ENCODE results near the gene RCN2.
"Not testable (repeated sequence)": the region's sequence is repeated elsewhere in the genome, so short reads cannot be mapped to it uniquely, and the experiment has no call there.

The RCN2 gene, protein sequence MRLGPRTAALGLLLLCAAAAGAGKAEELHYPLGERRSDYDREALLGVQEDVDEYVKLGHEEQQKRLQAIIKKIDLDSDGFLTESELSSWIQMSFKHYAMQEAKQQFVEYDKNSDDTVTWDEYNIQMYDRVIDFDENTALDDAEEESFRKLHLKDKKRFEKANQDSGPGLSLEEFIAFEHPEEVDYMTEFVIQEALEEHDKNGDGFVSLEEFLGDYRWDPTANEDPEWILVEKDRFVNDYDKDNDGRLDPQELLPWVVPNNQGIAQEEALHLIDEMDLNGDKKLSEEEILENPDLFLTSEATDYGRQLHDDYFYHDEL

DNA sequence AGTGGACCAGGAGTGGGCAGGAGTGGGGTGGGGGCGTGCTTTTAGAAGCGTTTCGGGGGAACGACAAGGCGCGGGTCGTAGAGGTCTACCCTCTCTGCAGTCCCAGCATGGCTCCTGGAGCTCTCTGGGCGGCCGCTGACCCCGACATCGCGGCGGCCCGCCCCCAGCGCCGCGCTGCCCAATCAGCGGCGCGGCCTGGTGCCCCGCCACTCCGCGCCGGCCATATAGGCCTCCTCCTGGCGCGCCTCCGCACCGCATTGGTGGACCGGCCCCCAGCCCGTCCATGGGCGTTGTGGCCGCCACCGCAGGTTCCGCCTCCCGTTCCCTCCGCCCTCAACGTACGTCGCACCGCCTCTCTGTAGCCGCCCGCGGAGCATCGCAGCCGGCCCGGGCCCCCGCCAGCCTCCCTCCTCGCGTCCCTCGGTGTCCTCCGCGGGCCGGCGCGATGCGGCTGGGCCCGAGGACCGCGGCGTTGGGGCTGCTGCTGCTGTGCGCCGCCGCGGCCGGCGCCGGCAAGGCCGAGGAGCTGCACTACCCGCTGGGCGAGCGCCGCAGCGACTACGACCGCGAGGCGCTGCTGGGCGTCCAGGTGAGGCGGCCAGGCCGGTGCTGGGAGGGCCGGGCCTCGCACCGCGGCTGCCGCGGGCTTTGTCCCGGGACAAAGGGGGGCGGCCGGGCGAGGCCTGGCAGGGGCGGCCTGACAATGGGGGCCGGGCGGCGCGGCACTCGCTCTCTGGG is at the start of gene RCN2:
RCN2 (plus strand) TSS at position 353 of the 738 bp plus-strand sequence; CDS start at position 446, 93 bp downstream.
- peak; percentile 90 for DNase-seq (ENCODE audit: low read depth)

DNA sequence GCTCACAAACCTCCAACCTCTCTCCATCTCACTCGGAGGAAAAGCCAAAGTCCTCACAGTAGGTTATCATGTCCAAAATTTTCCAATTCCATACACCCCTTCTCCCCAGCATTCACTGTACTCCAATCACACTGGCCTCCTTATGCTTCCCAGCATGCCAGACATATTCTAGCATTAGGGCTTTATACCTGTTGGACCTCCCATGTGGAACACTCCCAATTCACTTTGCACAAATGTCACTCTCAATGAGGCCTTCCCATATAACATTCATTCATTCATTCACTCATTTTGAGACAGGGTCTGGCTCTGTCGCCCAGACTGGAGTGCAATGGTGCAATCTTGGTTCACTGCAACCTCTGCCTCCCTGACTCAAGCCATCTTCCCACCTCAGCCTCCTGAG is 46.3 kb upstream of the RCN2 start:
- DNase-seq (ENCODE audit: low read depth), result no peak

DNA sequence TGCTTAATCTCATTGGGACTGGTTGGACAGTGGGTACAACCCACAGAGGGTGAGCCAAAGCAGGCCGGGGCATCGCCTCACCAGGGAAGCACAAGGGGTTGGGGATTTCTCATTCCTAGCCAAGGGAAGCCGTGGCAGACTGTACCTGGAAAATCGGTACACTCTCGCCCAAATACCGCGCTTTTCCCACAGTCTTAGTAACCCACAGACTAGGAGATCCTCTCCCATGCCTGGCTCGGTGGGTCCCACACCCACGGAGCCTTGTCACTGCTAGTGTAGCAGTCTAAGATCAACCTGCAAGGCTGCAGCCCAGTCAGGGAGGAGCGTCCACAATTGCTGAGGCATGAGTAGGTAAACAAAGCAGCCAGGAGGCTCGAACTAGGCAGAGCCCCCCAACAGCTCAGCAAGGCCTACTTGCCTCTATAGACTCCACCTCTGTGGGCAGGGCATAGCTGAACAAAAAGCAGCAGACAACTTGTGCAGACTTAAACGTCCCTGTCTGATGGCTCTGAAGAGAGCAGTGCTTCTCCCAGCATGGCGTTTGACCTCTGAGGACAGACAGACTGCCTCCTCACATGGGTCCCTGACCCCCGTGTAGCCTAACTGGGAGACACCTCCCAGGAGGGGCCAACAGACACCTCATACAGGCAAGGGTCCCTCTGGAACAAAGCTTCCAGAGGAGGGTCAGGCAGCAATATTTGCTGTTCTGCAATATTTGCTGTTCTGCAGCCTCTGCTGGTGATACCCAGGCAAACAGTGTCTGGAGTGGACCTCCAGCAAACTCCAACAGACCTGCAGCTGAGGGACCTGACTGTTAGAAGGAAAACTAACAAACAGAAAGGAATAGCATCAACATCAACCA is 44.0 kb upstream of the RCN2 start:
- not testable (repeated sequence) for DNase-seq (ENCODE audit: low read depth)

DNA sequence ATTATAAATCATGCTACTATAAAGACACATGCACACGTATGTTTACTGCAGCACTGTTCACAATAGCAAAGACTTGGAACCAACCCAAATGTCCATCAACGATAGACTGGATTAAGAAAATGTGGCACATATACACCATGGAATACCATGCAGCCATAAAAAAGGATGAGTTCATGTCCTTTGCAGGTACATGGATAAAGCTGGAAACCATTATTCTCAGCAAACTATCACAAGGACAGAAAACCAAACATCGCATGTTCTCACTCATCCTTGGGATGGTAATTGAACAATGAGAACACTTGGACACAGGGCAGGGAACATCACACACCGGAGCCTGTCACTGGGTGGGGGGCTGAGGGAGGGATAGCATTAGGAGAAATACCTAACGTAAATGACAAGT is 38.7 kb upstream of the RCN2 start:
- DNase-seq (ENCODE audit: low read depth), result not testable (repeated sequence)

DNA sequence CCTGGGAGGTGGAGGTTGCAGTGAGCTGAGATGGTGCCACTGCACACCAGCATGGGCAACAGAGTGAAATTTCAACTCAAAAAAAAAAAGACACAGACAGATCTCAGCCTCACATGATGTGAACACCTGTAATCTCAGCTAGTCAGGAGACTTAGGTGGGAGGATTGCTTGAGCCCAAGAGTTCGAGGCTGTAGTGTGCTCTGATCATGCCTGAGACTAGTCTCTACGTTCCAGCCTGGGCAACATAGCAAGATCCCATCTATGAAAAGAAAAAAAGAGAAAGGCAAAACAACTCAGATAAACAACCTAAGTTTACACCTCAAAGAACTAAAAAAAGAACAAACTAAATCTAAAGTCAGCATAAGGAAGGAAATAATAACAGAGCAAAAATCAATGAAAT is 37.4 kb upstream of the RCN2 start:
- no peak for DNase-seq (ENCODE audit: low read depth)

DNA sequence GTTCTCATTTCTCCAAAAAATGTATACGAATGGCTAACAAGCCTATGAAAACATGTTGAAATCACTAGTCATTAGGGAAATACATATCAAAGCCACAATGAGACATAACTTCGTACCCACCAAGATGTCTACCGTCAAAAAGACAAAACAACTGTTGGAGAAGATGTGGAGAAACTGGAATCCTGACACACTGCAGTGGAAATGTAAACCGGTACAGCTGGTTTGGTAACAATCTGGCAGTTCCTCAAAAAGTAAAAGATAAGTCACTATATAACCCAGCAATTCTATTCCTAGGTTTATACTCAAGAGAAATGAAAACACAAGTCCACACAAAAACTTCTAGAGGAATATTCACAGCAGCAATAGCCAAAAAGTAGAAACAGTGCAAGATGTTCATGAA is 33.4 kb upstream of the RCN2 start:
- no peak for DNase-seq (ENCODE audit: low read depth)

DNA sequence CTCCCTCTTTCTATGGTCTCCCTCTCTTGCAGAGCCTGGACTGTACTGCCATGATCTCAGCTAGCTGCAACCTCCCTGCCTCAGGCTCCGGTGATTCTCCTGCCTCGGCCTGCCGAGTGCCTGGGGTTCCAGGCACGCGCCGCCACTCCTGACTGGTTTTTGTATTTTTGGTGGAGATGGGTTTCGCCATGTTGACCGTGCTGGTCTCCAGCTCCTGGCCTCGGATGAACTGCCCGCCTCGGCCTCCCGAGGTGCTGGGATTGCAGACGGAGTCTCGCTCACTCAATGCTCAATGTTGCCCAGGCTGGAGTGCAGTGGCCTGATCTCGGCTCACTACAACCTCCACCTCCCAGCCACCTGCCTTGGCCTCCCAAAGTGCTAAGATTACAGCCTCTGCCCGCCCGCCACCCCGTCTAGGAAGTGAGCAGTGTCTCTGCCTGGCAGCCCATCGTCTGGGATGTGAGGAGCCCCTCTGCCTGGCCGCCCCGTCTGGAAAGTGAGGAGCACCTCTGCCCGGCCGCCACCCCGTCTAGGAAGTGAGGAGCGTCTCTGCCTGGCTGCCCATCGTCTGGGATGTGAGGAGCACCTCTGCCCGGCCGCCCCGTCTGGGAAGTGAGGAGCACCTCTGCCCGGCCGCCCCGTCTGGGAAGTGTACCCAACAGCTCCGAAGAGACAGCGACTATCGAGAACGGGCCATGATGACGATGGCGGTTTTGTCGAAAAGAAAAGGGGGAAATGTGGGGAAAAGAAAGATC is 32.2 kb upstream of the RCN2 start:
- DNase-seq (ENCODE audit: low read depth), result not testable (repeated sequence)

DNA sequence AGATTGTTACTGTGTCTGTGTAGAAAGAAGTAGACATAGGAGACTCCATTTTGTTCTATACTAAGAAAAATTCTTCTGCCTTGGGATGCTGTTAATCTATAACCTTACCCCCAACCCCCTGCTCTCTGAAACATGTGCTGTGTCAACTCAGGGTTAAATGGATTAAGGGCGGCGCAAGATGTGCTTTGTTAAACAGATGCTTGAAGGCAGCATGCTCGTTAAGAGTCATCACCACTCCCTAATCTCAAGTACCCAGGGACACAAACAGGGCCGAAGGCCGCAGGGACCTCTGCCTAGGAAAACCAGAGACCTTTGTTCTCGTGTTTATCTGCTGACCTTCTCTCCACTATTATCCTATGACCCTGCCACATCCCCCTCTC is 31.6 kb upstream of the RCN2 start:
- not testable (repeated sequence) for DNase-seq (ENCODE audit: low read depth)

DNA sequence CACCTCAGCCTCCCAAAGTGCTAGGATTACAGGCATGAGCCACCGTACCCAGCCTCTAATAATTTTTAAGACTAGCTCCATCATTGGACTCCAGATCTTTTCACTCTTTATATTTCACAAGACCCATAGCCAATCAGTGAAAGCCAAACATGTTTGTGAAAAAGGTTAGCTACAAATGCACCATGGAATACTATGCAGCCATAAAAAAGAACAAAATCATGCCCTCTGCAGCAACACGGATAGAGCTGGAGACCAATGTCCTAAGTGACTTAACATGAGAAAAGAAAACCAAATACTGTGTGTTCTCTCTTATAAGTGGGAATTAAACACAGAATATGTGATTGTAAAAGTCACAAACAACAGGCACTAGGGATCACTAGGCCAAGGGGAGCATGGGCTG is 29.6 kb upstream of the RCN2 start:
- no peak for DNase-seq (ENCODE audit: low read depth)

DNA sequence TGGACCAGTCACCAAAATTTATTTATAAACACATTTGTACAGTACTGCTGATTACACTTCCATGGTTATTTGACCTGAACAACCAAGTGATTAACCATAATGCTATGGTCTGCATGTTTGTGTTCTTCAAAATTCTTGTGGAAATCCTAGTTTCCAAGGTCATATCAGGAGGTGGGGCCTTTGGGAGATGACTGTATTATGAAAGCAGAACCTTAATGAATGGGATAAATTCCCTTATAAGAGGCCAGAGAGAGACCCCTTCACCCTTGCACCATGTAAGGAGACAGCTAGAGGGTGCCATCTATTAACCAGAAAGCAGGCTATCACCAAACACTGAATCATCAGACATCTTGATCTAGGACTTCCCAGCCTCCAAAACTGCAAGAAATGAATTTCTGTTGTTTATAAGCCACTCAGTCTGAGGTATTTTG is 28.3 kb upstream of the RCN2 start:
- DNase-seq (ENCODE audit: low read depth), result no peak

DNA sequence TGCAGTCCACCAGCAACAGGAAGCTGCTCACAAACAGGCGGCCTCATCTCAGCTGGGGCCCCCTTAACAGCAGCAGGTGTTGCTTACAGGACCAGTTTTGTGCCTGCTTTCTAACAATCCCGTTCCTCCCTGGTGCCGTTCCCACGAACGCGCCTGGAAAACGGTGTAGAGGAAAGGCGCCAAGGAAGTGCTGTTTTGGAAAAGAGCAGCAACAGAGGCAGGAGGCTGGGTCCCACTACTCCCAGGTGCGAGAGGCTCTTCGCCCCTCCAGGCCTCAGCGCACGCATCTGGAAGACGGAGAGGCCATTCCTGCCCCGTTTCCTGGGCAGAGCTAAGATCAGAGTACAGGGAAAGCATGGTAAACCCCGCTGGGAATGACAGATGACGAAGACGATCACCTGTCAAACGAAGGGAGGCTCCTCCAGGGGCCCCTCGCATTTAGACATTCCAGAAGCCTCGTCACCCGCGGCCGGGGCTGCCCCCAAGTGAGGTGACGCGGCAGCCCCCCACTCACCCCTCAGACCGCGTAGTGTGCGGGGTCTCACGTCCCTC is 27.0 kb upstream of the RCN2 start:
- DNase-seq (ENCODE audit: low read depth), result no peak

DNA sequence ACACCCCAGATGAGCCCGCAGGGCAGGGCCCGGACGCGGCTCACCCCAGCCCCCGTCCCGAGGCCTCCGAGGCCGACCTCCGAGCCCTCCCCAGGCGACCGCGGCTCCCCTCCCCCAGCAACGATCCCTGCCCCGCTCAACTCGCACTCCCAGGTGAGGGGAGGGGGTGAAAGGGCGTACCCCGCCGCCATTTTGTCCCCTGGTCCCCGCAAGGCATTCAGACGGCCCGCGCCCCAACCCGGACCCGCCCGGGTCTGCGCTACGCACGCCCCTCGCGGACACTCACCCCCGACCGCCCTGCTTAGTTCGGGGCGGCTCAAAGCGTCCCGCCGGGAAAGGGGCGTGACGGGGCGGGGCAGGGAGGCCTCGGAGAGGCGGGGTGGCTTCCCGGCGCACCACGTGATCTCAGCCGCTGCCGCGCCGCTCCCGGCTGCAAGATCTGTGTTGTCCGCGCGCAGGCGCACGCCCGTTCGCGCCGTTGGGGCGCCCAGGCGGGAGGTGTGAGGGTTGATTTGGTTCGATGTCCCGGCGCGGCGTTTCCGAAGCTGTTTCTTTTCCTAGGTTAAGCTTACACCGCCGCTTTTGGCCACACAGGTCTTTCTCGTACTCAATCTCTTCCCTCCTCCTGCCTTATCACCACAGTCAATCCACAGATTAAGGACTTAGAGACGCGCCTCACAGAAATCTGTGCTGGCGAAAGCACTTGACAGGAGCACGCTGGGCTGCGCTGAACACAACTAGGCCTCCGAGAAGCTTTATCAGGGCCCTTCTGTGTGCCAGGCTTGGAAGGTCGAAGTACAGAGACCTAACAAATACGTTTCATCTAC is 26.3 kb upstream of the RCN2 start, which contains the start of gene SCAPER:
SCAPER (minus strand) TSS at position 328 of the 827 bp plus-strand sequence. CDS start 21,523 bp downstream, outside the sequence.
- peak; percentile 89 for DNase-seq (ENCODE audit: low read depth)

DNA sequence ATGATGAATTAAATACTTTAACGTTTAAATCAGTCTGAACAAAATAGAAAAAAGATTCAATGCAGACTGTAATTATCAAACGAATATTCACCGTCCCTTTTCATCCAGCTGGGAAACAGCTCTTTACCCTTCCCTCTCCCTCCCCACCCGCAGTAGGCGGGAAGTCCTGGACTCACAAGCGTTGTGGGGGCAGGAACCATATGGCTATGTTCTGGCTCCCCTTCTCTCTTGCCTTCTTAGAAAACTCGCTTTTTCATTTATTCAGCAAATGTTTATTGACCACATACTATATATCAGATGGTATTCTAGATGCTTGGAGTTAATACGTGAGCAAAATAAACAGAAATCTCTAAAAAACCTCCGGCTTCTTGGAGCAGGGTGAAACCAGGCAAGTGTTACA is 25.7 kb upstream of the RCN2 start:
- DNase-seq (ENCODE audit: low read depth), result no peak

DNA sequence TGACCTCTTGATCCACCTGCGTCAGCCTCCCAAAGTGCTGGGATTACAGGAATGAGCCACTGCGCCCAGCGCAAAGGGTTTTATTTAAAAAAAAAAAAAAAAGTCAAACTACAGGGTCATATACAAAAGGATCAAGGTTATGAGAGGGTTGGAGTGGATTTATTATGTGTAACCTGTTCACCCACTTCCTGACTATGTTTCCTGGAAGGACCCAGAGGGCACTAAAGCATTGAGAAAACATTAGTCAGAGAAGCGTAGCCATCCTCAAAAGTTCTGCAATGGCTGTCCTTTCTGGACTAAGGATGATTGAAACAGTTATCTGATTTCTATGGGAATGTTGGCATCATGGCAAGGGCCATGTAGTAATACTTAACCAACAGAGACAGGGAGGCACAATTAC is 19.1 kb upstream of the RCN2 start:
- no peak for DNase-seq (ENCODE audit: low read depth)

DNA sequence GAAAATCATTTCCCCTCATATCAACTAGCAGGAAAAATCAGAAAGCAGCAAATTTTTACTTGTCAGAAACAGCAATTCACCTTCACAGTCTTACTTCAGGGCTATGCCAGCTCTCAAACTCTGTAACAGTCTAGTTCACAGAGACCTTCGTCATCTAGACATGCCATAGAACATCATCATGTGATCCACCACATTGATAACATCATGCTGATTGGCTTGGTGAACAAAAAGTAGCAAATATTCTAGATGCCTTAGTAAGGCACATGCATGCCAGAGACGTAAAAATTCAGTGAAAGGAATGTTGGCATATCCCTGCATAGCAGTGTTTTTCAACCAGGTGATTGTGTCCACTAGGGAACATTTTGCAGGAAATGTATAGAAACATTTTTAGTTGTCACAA is 17.8 kb upstream of the RCN2 start:
- no peak for DNase-seq (ENCODE audit: low read depth)

DNA sequence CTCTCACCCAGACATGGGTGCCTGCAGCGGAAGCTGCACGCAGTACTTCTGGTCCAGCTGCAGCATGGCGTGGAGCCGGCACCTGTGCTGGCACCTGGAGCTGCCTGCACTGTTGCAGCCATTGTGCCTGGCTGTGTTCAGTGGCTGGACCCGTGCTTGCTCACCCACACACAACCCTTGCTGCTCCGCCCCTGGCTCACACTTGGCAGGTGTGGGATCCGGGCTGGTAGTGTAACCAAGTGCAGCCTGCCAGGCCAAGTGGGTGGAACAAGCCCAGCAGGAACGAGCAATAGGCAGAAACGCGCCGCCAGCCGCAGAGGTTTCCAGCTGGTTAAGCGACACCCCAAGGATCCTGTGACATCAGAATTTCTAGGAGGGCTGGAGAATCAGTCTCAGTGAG is 15.2 kb upstream of the RCN2 start:
- DNase-seq (ENCODE audit: low read depth), result no peak

DNA sequence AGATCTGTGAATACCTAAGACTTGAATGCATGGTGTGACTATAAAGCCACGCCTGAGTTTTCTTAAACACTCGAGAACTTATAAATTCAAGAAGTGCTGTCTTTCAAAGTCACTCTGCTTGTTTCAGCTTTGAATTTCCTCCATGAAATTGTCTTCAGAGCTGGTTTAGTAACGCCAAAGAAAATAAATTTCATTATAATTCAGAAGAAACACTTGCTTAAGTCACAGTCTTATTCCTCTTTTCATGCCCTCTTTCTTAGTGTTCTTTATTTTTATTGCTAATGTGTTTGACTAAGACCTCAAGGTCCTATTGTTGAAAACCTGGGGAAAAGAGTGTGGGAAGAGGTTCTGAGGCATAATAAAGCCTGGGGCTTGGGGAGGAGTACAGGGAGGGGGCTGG is 3.3 kb upstream of the RCN2 start:
- no peak for DNase-seq (ENCODE audit: low read depth)

DNA sequence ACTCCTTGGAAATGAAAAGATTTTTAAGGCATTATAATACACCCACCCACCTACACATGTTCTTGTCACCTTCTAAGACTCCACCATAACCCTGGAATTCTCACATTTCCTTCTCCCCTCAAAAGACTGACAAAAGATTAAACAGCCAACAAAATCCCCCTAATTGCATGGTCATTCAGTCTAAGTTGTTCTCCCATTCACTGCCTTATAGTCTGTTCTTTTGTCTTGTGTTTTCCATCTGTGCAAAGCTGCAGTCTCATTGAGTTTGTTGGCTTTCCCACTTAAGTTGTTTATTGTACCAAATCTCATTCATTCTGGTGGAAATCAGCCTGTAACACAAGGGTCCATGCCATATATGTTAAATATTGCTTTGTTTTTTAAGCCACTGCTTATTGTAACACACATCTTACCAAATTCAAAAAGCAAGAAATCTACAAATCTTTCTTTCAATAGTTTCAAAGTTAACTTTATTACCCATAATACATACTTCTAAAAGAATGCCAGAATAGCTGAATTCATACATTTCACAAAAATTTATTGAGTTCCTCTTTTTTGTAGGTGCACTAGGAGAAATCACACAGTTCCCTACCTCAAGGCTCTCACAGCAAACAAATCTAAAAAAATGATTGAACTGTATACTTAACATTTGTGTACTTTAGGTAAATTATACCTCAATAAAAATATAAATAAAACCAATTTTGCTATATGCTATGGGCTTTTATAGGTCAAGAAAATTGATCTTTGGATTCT is 2.4 kb upstream of the RCN2 start:
- no peak for DNase-seq (ENCODE audit: low read depth)

DNA sequence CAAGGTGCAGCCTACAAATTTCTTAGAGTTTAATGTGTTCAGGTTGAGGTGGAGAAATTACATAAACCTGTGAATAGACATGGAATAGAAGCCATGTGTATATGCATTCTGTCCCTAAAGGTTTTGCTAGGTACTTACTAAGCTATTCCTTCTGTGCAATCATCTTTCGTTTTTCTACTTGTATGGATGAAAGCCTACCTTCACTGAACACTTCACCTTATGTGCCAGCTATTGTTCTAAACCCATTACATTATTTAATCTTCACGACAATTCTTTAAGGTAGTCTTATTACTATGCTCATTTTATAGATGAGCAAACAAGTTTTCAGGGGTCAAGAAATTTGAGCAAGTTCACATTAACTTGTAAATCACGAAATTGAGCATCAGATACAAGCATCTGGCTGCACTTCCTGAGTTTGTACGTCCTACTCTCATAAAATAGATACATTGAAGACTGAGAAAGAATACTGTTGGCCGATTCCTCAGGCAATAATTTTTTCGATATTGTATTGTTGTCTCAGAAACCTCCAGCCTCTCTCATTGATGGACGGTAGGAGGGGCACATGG is 635 bp upstream of the RCN2 start:
- DNase-seq (ENCODE audit: low read depth), result no peak
